Mucosa of stomach (tissue), 1 donor: ENCODE data around the gene CPNE2.

Source experiments
- H3K27me3 ChIP-seq: one replicate; pipeline ENCODE4 v1.7.0; 2013; ENCODE audit warnings: mild to moderate bottlenecking, low read length; ENCODE audit not compliant: control insufficient read depth, insufficient read depth
- H3K36me3 ChIP-seq: one replicate; pipeline ENCODE4 v1.7.0; 2013; ENCODE audit warnings: low read length; ENCODE audit not compliant: control insufficient read depth, insufficient read depth
- H3K4me1 ChIP-seq: one replicate; pipeline ENCODE4 v1.7.0; 2013; ENCODE audit warnings: mild to moderate bottlenecking, low read length; ENCODE audit not compliant: control insufficient read depth, insufficient read depth
- H3K4me3 ChIP-seq: one replicate; pipeline ENCODE4 v1.7.0; 2013; ENCODE audit warnings: low read length
- H3K9ac ChIP-seq: one replicate; pipeline ENCODE4 v1.7.0; 2013; ENCODE audit warnings: mild to moderate bottlenecking, low read length, moderate library complexity
- H3K9me3 ChIP-seq: one replicate; pipeline ENCODE4 v1.7.0; 2013; ENCODE audit warnings: mild to moderate bottlenecking, low read length, moderate library complexity; ENCODE audit not compliant: control insufficient read depth
- donor health status: Pancreatic carcinoma.

The CPNE2 gene

DNA sequence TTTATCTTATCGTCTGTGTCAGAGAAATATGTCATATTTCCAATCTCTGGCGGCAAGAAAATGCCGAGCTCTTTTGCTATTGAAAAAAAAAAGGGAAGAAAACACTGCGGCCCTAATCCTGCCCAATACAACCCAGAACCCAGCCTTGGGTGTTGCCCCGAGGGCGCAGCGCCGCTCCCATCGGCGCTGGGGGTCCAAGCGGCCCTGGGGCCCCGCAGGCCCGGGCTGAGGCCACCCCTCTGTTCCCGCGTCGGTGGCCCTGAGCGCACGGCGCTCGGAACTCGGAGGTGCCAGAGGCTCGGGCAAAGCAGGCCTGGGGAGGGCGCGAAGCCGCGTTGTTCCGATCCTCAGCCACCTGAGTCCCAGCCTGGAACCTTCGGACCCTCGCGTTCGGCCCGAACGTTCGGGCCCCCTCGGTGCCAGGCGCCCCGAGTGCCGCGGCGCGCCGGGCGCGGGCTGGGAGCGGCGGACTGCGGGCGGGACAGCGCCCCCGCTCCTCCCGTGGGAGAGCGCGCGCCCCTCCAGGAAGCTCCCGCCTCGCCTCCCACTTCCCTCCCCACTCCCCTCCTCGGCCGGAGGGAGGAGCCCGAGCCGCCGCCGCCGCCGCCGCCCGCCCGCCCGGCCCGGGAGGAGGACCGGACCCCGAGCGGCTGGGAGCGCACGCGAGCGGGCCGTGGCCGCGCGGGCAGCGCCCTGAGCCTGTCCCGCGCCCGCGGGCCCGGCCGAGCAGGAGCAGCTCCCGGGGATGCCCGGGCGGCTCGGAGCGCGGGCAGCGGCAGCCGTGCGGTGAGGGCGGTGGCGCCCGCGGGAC, at the start of gene CPNE2:
CPNE2 (plus strand) TSS at position 609 of the 811 bp plus-strand sequence. CDS start 18,160 bp downstream, outside the sequence.
- Histone ChIP-seq H3K27me3 (peaks cover 24% of the 10 kb centered on the region), H3K9ac (peak within 1 kb of the TSS; percentile 65), H3K4me3 (peak within 1 kb of the TSS; percentile 12), H3K9me3 (no peaks in the 10 kb centered on the region), H3K4me1 (peaks cover 19% of the 10 kb centered on the region), H3K36me3 (no peaks in the 10 kb centered on the region)

DNA sequence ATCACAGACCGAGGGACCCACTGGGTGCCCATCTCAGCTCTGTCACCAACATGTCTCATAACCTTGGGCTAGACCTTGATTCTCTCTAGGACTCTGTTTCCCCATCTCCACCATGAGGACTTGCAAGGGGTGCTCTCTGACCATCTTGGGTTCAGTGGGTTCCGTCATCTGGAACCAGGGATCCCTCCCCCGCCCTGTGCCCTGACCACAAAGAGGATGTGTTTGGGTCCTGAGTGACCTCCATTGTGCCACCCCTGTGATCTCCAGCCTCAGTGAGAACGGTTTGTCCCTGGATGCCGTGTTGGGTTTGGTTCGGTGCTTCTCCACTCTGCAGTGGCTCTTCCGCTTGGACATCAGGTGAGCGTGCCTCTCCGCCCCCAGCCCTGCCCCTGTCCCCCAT, 49.1 kb upstream of the CPNE2 start:
- no peak overlapping the region for H3K9ac ChIP-seq
- no peaks in the 10 kb centered on the region for H3K4me1 ChIP-seq
- H3K27me3 ChIP-seq, result no peaks in the 10 kb centered on the region
- H3K4me3 ChIP-seq, result no peak overlapping the region
- no peaks in the 10 kb centered on the region for H3K9me3 ChIP-seq
- peaks cover 7% of the 10 kb centered on the region for H3K36me3 ChIP-seq

GRCh38 chr16:57044931-57045693, 47.3 kb upstream of the CPNE2 start:
- Histone ChIP-seq H3K9ac (no peak overlapping the region), H3K9me3 (no peaks in the 10 kb centered on the region), H3K4me3 (no peak overlapping the region), H3K36me3 (peaks cover 4% of the 10 kb centered on the region), H3K27me3 (no peaks in the 10 kb centered on the region), H3K4me1 (no peaks in the 10 kb centered on the region)

DNA sequence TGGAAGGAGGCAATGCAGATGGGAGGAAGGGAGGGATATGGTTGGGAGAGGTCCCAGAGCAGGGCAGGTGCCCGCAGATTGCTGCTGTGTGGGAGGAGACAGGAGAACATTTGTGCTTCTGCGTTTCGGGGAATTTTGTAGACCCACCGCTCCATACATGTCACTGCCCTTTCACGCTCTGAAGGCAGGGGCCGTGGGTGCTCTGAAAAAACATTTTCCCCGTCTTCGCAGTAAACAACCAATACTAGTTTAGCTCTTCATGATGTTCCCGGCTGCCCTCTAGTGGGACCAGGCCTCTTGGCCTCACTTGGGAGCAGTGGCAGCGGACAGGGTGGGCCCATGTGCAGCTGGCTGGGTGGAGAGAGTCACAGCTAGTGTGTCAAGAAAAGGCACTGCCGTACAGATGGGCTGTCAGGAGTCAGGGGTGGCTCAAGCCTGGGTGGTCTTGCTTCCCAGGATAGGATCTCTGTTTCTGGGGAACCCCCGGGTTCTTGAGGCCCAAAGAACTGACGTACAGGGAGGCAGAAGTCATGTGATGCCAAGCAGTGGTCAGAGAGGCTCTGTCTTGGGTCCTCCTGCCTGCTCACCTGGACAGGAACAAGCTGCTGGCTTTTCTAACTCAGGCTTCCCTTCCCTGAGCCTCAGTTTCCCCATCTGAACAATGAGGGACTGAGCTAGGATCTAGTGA, 46.5 kb upstream of the CPNE2 start:
- Histone ChIP-seq H3K4me1 (no peaks in the 10 kb centered on the region), H3K9me3 (no peaks in the 10 kb centered on the region), H3K9ac (no peak overlapping the region), H3K36me3 (no peaks in the 10 kb centered on the region), H3K4me3 (no peak overlapping the region), H3K27me3 (no peaks in the 10 kb centered on the region)

DNA sequence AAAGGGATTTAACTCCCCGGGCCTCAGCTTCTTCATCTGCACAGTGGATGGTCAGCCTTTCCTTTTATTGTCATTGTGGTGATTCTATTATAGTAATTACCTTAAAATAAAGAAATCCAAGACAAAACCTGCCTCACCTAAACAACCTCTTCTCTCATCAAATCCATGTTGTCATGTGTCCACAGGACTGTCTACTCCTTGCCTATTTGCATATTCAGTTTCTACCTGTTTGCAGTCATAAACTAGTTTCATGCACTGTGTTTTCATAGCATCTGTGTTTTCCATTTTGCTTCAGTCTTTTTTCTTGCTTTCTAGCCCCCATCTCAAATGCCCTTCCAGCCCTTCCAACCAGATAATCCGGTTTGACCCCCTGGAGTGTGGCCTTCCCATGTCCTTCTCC, 44.3 kb upstream of the CPNE2 start:
- Histone ChIP-seq H3K9ac (no peak overlapping the region), H3K4me1 (no peaks in the 10 kb centered on the region), H3K4me3 (no peak overlapping the region), H3K9me3 (no peaks in the 10 kb centered on the region), H3K27me3 (no peaks in the 10 kb centered on the region), H3K36me3 (no peaks in the 10 kb centered on the region)

DNA sequence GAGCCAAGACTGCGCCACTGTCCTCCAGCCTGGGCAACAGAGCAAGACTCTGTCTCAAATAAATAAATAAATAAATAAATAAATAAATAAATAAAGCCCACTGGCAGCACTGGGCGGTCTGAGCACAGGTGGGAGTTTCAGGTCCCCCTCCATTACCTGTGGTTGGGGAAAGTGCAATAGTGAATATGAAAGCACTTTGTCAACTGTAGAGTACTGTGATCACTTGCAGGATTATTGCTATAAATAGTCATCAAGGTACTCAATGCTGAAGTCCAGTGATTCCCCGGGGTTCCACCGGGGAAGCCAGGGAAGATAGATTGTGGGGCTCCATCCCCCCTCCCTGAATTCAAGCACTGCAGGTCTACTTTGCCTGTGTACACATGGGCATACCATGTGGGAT, 42.7 kb upstream of the CPNE2 start:
- no peaks in the 10 kb centered on the region for H3K9me3 ChIP-seq
- H3K27me3 ChIP-seq, result no peaks in the 10 kb centered on the region
- H3K4me1 ChIP-seq, result no peaks in the 10 kb centered on the region
- H3K36me3 ChIP-seq, result no peaks in the 10 kb centered on the region
- no peak overlapping the region for H3K4me3 ChIP-seq
- no peak overlapping the region for H3K9ac ChIP-seq

- no peak overlapping the region for H3K9ac ChIP-seq
- no peak overlapping the region for H3K4me3 ChIP-seq
- no peaks in the 10 kb centered on the region for H3K27me3 ChIP-seq
- no peaks in the 10 kb centered on the region for H3K4me1 ChIP-seq
- no peaks in the 10 kb centered on the region for H3K36me3 ChIP-seq
- no peaks in the 10 kb centered on the region for H3K9me3 ChIP-seq
Measured at GRCh38 chr16:57051696-57052228, 40.6 kb upstream of the CPNE2 start.

DNA sequence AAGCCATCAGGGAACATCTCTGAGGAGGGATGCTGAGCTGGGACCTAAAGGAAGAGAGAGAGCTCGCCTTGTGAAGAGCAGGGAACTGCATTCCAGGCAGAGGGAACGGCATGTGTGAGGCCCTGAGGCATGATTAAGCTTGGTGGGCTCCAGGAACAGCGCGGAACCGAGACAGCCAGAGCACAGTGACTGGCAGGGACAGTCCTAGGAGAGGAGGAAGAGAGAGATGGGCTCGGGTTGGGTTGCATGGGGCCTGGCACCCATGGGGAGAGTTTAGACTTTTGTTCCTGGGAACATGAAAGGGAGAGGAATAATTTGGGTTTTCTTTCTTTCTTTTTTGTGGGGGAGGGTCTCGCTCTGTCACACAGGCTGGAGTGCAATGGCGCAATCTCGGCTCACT, 39.2 kb upstream of the CPNE2 start:
- Histone ChIP-seq H3K9ac (no peak overlapping the region), H3K4me3 (no peak overlapping the region), H3K4me1 (no peaks in the 10 kb centered on the region), H3K27me3 (no peaks in the 10 kb centered on the region), H3K36me3 (no peaks in the 10 kb centered on the region), H3K9me3 (no peaks in the 10 kb centered on the region)

DNA sequence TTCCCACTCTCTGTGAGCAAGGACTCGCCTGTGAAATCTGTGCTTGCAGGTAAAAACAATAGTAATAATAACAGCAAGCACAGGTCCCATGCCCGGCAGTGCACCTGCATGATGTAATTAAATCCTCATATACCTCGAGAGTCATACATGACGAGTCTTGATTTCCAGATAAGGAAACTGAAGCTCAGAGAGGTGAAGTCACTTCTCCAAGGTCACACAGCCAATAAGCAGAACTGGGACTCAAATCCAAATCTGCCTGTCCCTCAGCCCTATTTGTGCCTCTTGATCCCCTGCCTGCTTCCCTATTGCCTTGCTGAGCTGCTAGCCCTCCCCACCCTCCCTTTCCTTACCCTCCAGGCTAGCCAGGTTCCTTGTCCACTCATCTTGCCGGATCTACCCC, 38.0 kb upstream of the CPNE2 start:
- no peak overlapping the region for H3K4me3 ChIP-seq
- no peaks in the 10 kb centered on the region for H3K27me3 ChIP-seq
- no peaks in the 10 kb centered on the region for H3K4me1 ChIP-seq
- H3K36me3 ChIP-seq, result peaks cover 5% of the 10 kb centered on the region
- H3K9me3 ChIP-seq, result no peaks in the 10 kb centered on the region
- no peak overlapping the region for H3K9ac ChIP-seq

DNA sequence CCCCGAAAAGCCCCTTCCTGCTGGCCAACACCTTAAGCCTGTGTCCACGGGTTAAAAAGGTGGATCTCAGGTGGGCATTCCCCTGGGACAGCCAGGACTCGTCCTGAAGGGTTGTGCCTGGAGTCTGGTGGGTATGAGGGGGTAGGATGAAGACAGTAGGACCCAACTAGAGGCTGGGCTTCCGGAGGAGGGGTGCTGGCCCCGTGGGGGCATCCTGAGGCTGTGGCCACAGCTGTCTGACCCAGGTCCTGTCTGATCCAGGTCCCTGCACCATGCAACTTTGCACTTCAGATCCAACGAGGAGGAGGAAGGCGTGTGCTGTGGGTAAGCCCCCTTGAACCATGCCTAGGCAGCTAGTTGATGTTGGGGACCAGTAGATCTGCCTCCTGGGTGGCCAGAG, 37.6 kb upstream of the CPNE2 start:
- Histone ChIP-seq H3K4me1 (no peaks in the 10 kb centered on the region), H3K36me3 (peaks cover 5% of the 10 kb centered on the region), H3K9ac (no peak overlapping the region)

DNA sequence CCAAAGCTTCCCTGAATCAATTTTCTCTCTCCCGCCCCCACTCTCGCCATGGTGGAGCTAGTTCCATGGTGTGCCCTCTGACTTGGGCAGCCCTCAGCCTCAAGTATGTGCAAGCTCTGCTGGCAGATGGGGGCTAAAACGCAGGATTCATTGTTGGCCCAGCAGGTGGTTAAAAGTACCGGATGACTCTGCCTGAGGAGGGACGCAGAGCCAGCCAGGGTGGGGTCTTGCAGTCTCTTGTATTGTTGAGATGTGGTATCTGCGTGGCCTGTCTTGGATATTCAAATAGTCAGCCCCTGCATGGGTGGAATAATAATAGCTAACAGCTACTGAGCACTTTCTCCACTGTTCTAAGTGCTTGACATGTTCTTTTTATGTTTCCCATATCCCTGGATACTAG, 36.7 kb upstream of the CPNE2 start:
- H3K4me3 ChIP-seq, result no peak overlapping the region
- no peak overlapping the region for H3K9ac ChIP-seq
- H3K4me1 ChIP-seq, result no peaks in the 10 kb centered on the region
- H3K9me3 ChIP-seq, result no peaks in the 10 kb centered on the region
- peaks cover 5% of the 10 kb centered on the region for H3K36me3 ChIP-seq
- no peaks in the 10 kb centered on the region for H3K27me3 ChIP-seq

More for the DNA sequence above, 37.6 kb upstream of the CPNE2 start:
- H3K27me3 ChIP-seq, result no peaks in the 10 kb centered on the region
- H3K9me3 ChIP-seq, result no peaks in the 10 kb centered on the region
- H3K4me3 ChIP-seq, result no peak overlapping the region
